Panc1 (cell line): ENCODE results near the gene RER1.

Experiments used
- POLR2AphosphoS5 ChIP-seq: IDR thresholded peaks from 2 replicates; pipeline ENCODE4 v1.6.1; 2012; ENCODE audit warnings: mild to moderate bottlenecking, low read depth, low read length, moderate library complexity
- REST ChIP-seq, 2 experiments: IDR thresholded peaks; 2 replicates each; pipeline ENCODE4 v1.6.1; 2011 to 2012; ENCODE audit warnings: low read depth in 2 of 2, control low read depth in 1 of 2, low read length in 1 of 2, mild to moderate bottlenecking in 1 of 2, moderate library complexity in 1 of 2; ENCODE audit not compliant: insufficient read depth in 1 of 2
- SIN3A ChIP-seq: IDR thresholded peaks from 2 replicates; pipeline ENCODE4 v1.6.1; 2012; ENCODE audit warnings: low read depth, mild to moderate bottlenecking, low read length, moderate library complexity, borderline replicate concordance; ENCODE audit not compliant: insufficient read depth
- TF ChIP-seq, protein P1 (sequence below): fragments of 450-650 bp; IDR thresholded peaks from 2 replicates; pipeline ENCODE4 v1.5.1; 2017; ENCODE audit warnings: mild to moderate bottlenecking

GRCh38 chr1:2373551-2374251 is 17.9 kb upstream of the RER1 start:
- TF ChIP-seq, protein P1, sequence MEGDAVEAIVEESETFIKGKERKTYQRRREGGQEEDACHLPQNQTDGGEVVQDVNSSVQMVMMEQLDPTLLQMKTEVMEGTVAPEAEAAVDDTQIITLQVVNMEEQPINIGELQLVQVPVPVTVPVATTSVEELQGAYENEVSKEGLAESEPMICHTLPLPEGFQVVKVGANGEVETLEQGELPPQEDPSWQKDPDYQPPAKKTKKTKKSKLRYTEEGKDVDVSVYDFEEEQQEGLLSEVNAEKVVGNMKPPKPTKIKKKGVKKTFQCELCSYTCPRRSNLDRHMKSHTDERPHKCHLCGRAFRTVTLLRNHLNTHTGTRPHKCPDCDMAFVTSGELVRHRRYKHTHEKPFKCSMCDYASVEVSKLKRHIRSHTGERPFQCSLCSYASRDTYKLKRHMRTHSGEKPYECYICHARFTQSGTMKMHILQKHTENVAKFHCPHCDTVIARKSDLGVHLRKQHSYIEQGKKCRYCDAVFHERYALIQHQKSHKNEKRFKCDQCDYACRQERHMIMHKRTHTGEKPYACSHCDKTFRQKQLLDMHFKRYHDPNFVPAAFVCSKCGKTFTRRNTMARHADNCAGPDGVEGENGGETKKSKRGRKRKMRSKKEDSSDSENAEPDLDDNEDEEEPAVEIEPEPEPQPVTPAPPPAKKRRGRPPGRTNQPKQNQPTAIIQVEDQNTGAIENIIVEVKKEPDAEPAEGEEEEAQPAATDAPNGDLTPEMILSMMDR, result no peak
- no peak for TF ChIP-seq SIN3A
- TF ChIP-seq POLR2AphosphoS5, result no peak
- no peak for TF ChIP-seq REST (IDR thresholded peaks at IDR 0.05; ENCODE audit: insufficient read depth in 1 of 2, low read depth in 2 of 2, low read length in 1 of 2)
